HG03175 (cell line): ENCODE results near the gene LITAFD.

Source experiments
- ATAC-seq: cut with Tn5 transposase; IDR thresholded peaks from one replicate; pipeline ENCODE4 v1.9.1; 2021; ENCODE audit warnings: mild to moderate bottlenecking, moderate library complexity; ENCODE audit not compliant: unreplicated experiment

The LITAFD gene

DNA sequence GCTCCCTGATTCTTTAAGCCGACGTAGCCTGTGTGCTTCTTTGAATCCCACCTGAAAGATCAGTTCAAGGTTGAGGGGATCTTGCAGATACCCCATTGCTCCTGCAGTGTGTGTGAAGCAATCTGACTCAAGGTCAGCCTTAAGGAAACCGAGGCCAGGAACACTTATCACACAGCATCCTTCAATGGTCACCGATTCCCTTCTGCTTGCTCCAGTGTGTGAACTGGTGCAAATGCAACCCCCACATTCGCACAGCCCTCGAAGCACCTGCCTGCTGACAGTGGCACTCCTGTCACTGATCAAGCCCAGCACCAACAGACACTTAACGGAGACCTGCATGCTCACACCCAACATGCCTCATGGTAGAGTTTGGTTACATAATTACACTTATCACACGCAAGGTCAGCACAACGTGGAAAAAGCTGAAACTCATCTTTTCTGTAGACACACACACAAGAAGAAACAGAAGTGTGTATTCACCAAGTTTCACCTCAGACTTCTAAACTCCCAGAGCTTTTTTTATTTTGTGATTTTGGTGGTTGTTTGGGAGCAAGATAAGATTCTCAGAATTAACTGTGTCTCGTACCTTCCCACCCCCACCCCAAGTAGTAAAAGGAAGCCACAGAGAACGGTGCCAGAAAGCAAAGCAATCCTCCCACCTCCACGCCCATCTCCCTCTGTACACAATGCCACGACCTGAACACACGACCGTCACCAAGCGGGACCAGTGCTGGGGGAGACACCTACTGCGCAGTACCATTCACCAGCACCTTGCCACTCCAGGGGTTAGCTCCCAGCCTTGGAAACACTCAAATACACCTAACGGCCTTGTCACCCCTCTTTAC is 37.2 kb downstream of the LITAFD start:
- ATAC-seq: no peak

GRCh38 chr16:8919934-8920462 is 37.8 kb downstream of the LITAFD start:
- no peak for ATAC-seq

- no peak for ATAC-seq
These were observed 38.6 kb downstream of the LITAFD start for GRCh38 chr16:8920645-8921346.

DNA sequence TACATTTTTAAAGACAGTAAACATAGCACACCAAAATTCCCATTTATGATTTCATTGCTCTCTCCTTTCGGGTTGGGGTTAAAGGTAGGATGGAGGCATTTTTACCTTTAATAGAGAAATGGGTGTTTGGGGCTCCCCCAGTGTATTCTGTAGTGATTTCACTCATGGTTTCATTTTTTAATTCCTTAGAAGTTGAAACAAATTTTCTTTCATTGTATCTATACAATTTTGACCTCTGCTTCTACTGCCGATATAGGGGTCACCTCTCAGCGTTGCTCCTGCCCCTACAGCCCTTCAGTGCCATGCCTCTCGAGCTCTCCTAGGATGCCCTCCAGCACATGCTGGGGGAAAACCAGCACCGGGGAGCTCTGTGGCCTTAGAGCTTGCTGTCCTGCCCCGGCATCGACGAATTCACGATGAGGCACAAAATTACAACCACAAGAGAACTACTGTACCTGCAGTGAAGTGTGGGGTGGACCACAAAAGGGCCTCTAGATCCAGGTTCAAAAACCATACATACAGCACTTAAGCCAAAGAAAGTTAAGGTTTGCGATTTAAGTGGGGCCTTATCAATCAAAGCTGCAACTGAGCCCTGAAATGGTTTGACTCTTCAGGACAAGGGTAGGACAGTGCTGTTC is 39.3 kb downstream of the LITAFD start:
- no peak for ATAC-seq

GRCh38 chr16:8923199-8923598 is 41.0 kb downstream of the LITAFD start:
- no peak for ATAC-seq

DNA sequence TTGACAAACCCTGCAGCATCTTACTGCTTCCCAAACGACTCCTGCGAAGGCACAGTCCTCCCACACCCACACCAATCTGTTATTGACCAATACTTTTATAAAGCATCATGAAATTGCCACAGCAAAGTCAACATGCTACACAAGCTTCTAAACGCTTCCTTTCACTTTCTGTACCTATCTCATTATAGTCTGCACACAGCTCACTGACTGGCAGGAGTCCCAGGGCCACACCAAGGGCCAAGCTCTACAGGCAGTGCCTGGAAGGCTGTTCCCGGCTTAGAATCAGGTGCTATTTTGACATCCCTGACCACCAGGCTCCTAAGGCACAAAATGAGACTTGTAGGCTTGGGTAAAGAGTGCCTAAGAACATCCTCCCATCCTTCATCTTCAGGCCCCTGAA is 42.1 kb downstream of the LITAFD start:
- no peak for ATAC-seq

DNA sequence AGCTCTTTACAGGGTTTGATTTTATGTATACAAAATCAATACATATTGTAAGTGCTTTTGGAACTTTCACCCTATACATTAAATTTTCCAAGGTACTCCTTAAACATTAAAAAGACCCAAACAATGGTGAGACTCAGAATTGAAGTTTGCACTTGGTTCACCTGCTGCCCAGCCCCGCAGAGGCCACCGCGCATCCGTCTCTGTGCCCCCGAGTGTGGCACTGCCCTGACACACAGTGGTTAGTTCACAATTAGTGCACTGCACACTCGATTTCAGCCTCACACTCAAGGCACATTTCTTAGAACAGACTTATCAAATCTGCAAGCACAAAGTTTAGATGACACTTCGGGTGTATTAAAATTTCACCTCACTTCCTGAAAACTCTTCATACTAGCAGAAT is 43.3 kb downstream of the LITAFD start:
- ATAC-seq: no peak

- ATAC-seq: no peak
These were observed 44.7 kb downstream of the LITAFD start for GRCh38 chr16:8926827-8927226.

GRCh38 chr16:8928467-8928957 is 46.4 kb downstream of the LITAFD start:
- no peak for ATAC-seq

DNA sequence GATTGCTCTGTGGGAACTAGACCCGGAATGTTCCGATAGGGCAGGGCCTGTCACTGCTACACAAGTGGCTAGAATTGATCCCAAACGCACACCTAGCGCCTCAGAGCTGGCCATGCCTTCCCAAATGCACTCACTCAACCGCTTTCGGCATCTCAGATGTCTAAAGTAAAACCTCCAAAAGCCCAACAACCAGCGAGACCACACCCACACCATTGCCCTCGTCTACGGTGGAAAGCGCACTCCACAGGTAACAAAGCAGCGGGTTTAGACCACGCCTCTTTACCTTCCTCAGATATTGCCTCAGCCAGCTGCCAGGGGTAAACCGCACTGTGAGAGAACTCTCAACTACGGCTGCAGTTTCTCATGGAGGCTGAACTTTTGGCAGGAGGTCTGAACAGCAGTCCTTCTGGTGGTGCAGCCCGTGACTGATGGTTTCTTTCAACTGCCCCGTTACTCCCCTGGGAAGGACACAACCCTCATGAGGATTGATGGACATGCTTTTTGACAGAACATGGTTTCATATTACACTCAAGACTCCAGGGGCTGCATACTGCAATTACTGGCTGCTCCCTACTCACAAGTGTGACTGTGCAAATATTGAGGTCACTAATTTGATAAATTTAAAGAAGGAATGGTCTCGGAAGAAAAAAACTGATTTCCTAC is 47.1 kb downstream of the LITAFD start:
- no peak for ATAC-seq

GRCh38 chr16:8931859-8932258 is 49.7 kb downstream of the LITAFD start:
- ATAC-seq: no peak

GRCh38 chr16:8934601-8935000 is 52.5 kb downstream of the LITAFD start:
- ATAC-seq: no peak
